ENCODE data around the gene SLC39A11.

Gene SLC39A11

DNA sequence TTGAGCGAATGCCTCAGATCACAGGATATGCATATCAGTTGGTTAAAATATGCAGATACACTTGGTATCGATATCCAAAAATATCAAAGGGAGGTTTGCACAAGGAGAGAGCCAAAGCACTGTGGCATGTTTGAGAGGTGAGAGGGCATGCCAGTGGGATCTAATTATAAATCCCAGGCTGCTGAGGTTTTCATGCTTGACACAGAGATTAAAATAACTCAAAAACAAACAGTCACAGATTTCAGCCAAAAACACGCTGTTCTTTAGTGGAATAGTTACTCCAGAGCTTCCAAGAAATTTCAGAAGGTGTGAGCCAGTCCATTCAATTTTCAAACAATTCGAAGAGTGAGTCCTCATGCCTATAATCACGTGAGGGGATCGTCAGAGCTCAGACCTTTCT is 493.8 kb downstream of the SLC39A11 start:
- no peak for DNase-seq (ENCODE audit: low read depth, low spot score)

- DNase-seq (ENCODE audit: low read depth, low spot score): no peak
Measured at GRCh38 chr17:72597354-72598087, 495.0 kb downstream of the SLC39A11 start.
